ENCODE measurements around the gene IFT122.
A peak's percentile ranks its signal among the peaks of the same experiment; 100 is the strongest.
"Not testable (repeated sequence)": the region's sequence is repeated elsewhere in the genome, so short reads cannot be mapped to it uniquely, and the experiment has no call there.

Gene IFT122

DNA sequence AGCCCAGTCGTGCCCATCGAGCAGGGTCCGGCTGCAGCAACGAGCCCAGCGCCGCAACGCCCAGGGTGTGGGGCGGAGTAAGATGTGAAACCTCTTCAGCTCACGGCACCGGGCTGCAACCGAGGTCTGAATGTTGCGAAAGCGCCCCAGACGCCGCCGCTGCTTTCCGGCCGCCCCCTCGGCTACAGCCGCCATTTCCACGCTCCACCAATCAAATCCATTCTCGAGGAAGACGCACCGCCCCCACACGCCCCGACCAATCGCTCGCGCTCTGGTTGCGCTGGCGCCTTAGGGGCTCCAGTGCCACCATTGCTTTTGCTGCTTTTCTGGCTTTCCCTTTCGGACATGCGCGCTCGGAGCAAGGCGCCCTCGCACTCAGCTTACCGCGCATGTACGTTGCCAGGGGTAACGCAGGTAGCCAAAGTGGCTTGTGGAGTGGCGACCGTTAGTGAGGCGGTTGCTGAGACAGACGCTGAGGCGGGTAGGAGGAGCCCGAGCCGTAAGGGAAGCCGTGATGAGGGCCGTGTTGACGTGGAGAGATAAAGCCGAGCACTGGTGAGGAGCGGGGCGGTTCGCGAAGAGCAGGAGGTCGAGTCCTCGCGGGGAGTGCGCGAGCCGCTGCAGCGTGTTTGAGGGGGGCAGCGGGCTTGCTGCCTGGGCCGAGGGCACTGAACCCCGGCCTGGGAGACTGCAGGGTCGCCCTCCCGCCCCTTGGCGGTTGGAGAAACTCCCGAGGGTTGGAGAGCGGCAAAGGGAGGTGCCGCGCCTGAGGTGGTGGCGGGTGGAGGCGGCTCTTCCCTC lies at the start of gene IFT122, which contains the start of gene MBD4:
IFT122 (plus strand) TSS at position 408 of the 801 bp plus-strand sequence; CDS start at position 515, 107 bp downstream.
MBD4 (minus strand) TSS at position 132 of the 801 bp plus-strand sequence; CDS start at position 17, 115 bp downstream.
- DNase-seq = peak; percentile 89 to 98

DNA sequence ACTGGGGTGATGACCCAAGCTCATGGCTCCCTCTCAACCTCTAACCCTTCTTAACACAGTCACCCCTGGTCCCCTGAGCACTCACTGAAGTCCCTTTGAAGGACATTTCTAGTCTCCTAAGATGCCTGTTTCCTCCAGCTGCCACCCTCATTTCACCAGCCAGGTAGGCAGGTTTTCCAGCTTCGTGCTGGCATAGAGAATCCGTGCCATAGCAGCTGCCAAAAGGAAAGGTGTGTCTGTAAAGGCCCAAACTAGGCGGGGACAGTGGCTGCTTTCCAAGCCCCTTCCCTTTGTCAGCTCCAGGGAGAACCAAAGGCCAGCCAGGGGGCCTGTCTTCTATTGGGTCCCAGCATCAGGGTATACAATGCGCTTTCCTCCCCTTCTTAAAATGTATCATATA lies 48.4 kb upstream of the IFT122 start:
- DNase-seq = not testable (repeated sequence)

DNA sequence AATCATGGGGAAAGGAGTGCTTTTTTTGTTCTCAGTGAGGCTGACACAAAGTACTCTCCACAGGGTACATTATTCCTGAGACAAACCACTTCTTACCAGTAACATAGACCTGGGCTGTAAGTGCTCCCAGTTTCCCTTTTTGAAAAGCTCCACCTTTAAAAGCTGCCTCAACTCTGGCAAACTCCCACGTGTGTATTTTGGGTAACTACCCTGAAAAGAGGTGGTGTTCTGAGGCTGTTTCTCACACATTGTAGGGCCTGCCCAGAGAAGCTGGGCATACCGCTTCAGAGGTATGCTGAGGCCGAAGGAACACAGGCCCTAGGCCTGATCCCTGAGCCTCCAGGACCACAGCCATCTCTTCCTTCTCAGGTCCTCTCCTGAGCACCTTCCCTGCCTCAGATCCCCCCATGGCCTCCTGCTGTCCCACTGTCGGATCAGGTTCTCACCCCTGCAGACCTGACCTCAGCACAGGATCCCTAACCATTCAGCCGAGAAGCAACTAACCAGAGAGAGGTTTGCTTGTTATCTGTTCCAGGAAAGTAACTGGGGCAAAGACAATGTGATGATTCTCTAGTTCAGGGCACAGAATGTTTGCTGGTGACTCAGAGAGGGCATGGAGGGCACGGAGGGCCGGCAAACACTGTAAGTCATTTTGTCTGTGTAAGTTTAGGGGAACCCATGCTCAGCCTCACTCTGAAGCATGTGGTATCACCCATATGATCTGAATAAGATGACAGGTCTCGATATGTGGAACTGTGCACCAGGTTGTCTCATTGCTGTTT lies 47.7 kb upstream of the IFT122 start:
- not testable (repeated sequence) for DNase-seq

DNA sequence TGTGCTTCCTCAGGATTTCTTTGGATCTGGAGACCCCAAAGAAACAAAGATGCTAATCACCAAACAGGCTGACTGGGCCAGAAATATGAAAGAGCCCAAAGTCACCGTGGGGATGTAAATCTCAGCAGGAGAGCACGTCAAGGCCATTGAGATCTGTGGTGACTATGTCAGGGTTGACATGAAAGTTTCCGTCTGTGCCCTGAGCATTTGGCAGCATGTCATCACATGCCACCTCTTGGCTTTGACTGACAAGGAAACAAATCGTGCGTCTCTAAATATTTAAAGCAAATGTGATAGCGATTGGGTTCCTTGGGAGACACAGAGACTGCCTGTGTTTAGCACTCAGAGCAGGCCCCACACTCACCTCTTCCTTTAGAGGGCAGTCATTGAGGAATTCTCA lies 46.8 kb upstream of the IFT122 start:
- no peak for DNase-seq

- DNase-seq = not testable (repeated sequence)
Measured at GRCh38 chr3:129393760-129394564, 46.1 kb upstream of the IFT122 start.

GRCh38 chr3:129398803-129399144 lies 41.2 kb upstream of the IFT122 start:
- no peak for DNase-seq

DNA sequence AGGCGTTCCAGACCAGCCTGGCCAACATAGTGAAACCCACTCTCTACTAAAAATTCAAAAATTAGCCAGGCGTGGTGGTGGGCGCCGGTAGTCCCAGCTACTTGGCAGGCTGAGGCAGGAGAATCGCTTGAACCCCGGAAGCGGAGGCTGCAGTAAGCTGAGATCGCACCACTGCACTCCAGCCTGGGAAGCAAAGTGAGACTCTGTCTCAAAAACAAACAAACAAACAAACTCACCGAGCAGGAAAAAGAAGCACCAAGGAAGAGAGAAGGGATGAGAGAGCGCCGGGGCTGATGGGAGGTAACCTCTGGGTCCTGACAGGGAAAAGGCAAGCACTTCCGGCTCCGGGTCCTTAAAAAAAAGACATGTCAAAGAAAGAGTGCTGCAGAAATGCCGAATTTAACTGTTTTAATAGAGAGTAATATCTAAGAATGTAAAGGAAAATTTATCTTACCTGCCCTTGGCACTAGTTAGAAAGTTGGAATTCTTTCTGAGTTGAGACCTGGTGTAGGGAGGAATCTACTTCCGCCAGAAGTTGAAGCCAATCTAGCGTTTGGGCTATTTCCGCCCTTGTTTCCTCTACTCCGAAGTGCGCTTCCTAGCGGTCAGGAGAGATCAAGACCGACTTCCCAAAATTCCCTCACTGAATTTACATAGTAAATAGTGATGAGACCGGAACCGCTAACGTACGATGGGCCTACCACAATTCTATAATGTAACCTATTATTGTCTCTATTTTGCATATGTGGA lies 40.7 kb upstream of the IFT122 start:
- DNase-seq = peak; percentile 77 to 85

DNA sequence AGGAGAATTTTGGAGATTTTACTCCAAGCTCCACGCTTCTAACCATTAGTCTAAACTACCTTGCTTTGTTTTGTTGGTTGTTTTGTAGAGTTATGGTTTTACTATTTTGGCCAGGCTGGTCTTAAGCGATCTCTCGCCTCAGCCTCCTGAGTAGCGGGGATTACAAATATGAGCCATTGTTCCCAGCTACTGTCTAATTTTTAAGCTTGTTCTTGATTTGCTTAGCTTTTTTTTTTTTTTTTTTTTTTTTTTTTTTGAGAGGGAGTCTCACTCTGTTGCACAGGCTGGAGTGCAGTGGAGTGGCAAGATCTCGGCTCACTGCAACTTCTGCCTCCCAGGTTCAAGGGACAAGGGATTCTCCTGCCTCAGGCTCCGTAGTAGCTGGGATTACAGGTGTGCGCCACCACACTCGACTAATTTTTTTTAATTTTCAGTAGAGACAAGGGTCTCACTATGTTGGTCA lies 40.1 kb upstream of the IFT122 start:
- DNase-seq = no peak

- DNase-seq = no peak
Measured at GRCh38 chr3:129402210-129402609, 37.8 kb upstream of the IFT122 start.

GRCh38 chr3:129402616-129403015 lies 37.4 kb upstream of the IFT122 start:
- no peak for DNase-seq

DNA sequence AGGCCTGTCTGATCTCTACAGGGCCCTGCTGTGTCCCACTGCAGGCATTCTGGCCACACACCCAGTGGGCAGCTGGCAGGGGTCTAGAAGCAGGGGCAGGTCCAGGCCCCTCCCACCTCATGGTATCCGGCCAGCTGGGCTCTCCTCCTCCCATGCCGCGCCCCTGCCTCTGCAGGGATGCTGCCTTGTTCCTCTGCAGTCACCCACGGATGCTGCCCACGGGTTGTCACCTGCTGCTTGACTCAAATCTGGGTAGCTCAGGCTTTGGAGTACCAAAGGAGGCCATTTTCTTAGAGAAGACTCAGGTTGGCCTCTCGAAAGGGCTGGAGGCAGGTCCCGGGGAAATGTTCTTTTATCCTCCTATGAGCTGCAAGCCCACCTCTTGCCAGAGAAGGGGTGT lies 36.6 kb upstream of the IFT122 start:
- no peak for DNase-seq

DNA sequence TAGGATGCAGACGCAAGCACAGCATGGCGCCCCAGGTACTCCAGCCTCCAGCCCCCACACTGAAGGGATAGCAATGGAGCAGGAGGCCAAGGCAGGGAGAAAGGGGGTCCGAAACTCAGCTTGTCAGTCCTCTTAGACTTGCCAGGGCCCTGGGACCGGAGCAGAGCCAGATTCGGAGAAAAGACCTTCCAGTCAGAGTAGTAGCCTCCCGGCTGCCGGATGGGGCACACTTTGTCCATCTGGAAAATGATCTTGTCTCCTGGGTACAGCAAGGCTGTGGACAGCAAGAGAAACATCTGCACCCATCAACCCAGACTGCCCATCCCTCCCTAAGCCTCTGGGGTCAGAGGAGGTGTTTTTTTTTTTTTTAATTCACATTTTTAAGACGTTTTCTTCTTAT lies 35.9 kb upstream of the IFT122 start:
- no peak for DNase-seq

DNA sequence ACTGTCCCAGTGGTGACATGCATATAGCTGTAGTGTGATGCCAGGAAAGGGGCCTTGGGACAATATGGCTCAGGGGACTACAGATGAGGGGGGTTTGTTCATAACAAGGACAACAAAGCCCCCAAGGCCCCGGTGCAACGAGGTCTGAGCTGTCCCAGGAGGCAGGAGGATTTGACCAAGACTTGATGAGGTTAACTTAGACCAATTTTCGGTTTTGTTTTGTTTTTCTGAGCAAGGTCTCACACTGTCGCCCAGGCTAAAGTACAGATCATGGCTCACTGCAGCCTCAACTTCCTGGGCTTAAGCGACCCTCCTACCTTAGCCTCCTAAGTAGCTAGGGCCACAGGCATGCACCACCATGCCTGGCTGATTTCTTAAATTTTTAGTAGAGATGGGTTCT lies 35.4 kb upstream of the IFT122 start:
- no peak for DNase-seq

DNA sequence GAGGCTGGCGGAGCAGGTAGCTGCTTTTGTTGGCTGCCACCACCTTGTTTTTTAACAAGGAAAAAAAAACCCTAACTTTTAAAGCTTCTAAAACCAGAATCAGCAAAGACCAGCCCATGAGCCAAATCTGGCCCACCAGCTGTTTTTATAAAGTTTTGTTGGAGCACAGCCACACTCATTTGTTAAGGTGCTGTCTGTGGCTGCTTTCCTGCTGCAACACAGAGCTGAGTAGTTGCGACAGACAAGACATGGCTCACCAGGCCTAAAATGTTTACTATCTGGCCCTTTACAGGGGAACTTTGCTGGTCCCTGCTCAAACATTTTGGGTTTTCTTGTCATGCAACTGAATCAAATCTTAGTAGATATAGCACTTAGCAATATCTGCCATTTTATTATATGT lies 30.5 kb upstream of the IFT122 start:
- DNase-seq = no peak

DNA sequence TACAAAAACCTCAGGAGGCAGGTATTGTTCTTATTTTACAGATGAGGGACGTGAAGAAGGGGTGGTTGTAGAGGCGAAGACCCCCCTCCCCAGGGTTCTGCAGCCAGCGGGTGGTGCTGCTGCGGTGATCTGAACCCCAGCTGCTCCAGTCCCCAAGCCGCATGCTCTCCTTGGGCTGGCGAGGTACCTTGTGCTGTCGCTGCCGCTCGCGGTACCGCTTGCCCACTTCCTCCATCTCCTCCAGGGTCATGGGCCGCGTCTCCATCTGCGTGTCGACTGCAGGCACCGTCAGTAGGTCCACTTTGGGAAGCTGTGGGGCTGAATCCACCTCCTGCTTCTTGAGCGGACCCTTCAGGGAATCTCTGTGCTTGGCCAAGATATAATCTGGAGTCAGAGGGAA lies 29.1 kb upstream of the IFT122 start:
- no peak for DNase-seq

DNA sequence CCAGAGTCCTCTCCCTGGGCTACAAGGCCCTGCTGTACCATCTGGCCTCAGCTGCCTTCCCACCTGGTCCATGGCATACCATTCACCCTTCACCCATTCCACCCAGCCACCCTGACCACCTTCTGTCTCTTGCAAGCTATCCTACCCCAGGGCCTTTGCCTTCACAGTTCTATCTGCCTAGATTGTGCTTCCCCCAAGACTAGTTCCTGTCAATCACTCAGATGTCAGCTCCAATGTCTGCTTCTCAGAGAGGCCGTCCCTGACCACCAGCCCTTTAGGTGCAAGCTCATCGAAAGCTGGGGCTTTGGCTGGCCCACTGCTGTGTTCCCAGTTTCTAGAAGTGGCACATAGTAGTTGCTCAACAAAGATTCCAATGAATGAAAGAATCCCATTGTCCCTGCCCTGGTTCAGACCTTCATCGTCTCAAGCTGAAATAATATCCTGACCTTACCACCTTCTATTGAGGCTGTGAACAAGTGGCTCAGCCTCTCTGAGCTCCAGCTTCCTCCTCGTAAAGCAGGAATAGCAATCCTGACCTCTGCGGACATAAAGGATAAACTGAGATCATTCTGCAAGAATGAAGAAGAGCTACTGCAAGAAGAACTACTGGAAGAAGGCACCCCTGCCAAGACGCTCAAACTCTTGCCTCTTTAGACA lies 27.4 kb upstream of the IFT122 start:
- no peak for DNase-seq

GRCh38 chr3:129413238-129413637 lies 26.8 kb upstream of the IFT122 start:
- not testable (repeated sequence) for DNase-seq

DNA sequence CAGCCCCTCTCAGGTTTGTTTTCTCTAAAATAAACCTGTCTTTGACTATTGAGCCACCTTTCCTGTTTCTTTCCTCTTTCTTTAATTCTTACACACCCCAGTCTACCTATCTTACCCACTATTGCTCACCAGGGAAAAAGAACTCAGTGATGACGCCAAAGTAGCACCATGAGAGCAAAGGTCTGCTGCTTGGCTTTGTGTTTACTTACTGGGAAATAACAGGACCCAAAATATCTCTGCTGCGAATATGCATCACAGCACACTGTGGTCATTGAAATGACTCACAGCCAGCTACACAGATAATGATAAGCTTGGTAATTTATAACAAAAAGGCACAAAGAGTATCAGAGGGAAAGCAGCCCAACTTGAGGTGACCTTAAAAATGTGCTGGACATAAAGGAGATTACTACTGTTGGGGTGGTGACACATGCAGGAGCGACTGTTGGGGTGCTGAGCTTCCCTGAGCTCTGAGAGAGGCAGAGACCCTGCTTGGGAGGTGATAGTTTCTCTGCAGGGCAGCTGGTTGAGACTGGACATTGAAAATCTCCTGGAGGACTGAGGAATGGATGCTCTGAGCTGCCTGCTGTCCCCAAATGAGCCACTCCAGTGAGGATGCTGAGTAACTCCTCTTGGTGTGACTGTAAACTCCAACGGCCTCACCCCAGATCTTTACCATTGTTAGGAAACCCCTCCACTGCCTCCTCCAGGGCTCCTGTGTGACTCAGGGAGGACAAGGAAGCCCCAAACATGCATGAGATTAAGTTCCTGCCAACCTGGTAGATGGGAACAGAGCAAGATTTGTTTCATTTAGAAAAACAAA lies 26.1 kb upstream of the IFT122 start:
- no peak for DNase-seq

GRCh38 chr3:129415378-129415777 lies 24.6 kb upstream of the IFT122 start:
- DNase-seq = no peak

- DNase-seq = no peak
Measured at GRCh38 chr3:129415830-129416229, 24.2 kb upstream of the IFT122 start.

DNA sequence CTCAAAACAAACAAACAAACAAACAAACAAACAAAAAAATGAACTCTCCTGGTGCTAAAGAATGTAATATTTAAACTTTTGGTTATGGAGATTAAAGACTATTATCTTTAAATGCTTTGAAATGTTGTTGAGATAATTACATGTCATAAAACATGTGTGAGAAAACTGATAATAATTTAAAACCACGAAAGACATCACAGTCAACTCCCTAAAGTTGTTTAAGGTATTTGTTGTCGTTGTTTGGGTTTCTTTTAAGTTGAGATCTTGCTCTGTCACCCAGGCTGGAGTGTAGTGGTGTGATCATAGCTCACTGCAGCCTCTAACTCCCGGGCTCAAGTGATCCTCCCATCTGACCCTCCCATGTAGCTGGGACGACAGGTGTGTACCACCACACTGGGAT lies 23.6 kb upstream of the IFT122 start:
- no peak for DNase-seq
